ENCODE results near the gene ASCL1.

ASCL1 gene

GRCh38 chr12:102957339-102958050, at the start of gene ASCL1:
ASCL1 (plus strand) TSS chr12:102957674; CDS start chr12:102958245, 571 bp downstream.
- no peak for ATAC-seq
- no peak for DNase-seq

- DNase-seq (no peak), ATAC-seq (no peak)
These were observed 49.6 kb upstream of the ASCL1 start for GRCh38 chr12:102907918-102908317.

GRCh38 chr12:102910137-102910536, 47.3 kb upstream of the ASCL1 start:
- ATAC-seq (no peak), DNase-seq (no peak)

GRCh38 chr12:102910792-102911191, 46.7 kb upstream of the ASCL1 start:
- ATAC-seq: no peak
- DNase-seq: no peak

- ATAC-seq (no peak), DNase-seq (no peak)
These were observed 46.2 kb upstream of the ASCL1 start for GRCh38 chr12:102911320-102911719.

GRCh38 chr12:102912258-102912657, 45.2 kb upstream of the ASCL1 start:
- ATAC-seq (no peak), DNase-seq (no peak)

GRCh38 chr12:102913453-102914226, 43.8 kb upstream of the ASCL1 start:
- ATAC-seq (no peak), DNase-seq (no peak)

- no peak for ATAC-seq
- no peak for DNase-seq
These were observed 41.0 kb upstream of the ASCL1 start for GRCh38 chr12:102916252-102917025.

GRCh38 chr12:102917026-102917787, 40.3 kb upstream of the ASCL1 start, which contains the start of gene PAH:
PAH (minus strand) TSS chr12:102917244; CDS start chr12:102917130, 114 bp downstream.
- no peak for ATAC-seq
- DNase-seq: peak; percentile 19

GRCh38 chr12:102918840-102919239, 38.6 kb upstream of the ASCL1 start:
- no peak for ATAC-seq
- no peak for DNase-seq

- no peak for DNase-seq
- no peak for ATAC-seq
These were observed 37.2 kb upstream of the ASCL1 start for GRCh38 chr12:102920271-102920670.

GRCh38 chr12:102921240-102921639, 36.2 kb upstream of the ASCL1 start:
- DNase-seq (no peak), ATAC-seq (no peak)

- ATAC-seq (no peak), DNase-seq (no peak)
These were observed 30.3 kb upstream of the ASCL1 start for GRCh38 chr12:102927220-102927619.

- DNase-seq: no peak
- ATAC-seq: no peak
These were observed 24.3 kb upstream of the ASCL1 start for GRCh38 chr12:102933168-102933567.

GRCh38 chr12:102939059-102939458, 18.4 kb upstream of the ASCL1 start:
- DNase-seq (no peak), ATAC-seq (no peak)

GRCh38 chr12:102939670-102940222, 17.7 kb upstream of the ASCL1 start:
- ATAC-seq (no peak), DNase-seq (no peak)

GRCh38 chr12:102946042-102946441, 11.4 kb upstream of the ASCL1 start:
- ATAC-seq: no peak
- no peak for DNase-seq

GRCh38 chr12:102948941-102949352, 8.5 kb upstream of the ASCL1 start:
- no peak for ATAC-seq
- peak; percentile 67 for DNase-seq

- DNase-seq (no peak), ATAC-seq (no peak)
These were observed 7.1 kb upstream of the ASCL1 start for GRCh38 chr12:102950107-102950949.

GRCh38 chr12:102950950-102951619, 6.4 kb upstream of the ASCL1 start:
- no peak for ATAC-seq
- DNase-seq: no peak

Measured in stimulated activated naive CD8-positive, alpha-beta T cell treated with anti-CD3 and anti-CD28 coated beads, Interleukin-15, Interleukin-2, amounts not matched to agents 100 U/mL and 50 U/mL, for 24 hours (primary cell).